ENCODE results near the gene RNF112.

GRCh38 chr17:19378416-19379360 is 32.3 kb upstream of the RNF112 start, which contains the start of gene MAPK7:
- TF ChIP-seq CTCF (conservative IDR thresholded peaks at IDR 0.05; ENCODE audit: low read length), result no peak
- no peak for TF ChIP-seq EZH2phosphoT487 (IDR thresholded peaks at IDR 0.05; ENCODE audit: borderline replicate concordance, low read depth, low read length)

All from OCI-LY7 (cell line).